ENCODE data around the gene C2CD4C.

DNA sequence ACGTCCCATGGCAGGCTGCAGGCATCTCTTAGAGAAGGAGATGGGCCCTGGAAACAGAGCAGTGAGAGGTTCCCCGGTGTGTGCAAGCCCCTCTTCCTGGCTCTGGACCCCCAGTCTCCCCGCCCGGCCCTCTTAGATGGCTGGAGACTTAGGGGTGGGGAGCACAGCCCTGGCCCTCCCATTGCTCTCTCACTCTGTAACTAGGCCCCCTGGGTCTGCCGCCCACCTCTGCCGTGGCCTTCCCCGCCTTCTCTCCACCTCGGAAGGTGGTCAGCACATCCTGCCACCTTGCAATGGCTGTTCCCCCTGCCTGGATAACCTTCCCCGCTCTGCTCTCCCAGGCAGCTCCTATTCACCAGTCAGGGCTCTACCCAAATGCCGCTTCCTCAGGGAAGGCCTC is 21.8 kb upstream of the C2CD4C start:
- TF ChIP-seq CTCF (IDR thresholded peaks at IDR 0.05) (no peak), POLR2A (IDR thresholded peaks at IDR 0.05) (no peak), POLR2AphosphoS5 (IDR thresholded peaks at IDR 0.05) (no peak), EP300 (IDR thresholded peaks at IDR 0.05) (no peak)

Data from upper lobe of left lung (tissue), 4 donors.